RWPE1 (cell line): ENCODE measurements around the gene CNOT8.
A peak's percentile ranks its signal among the peaks of the same experiment; 100 is the strongest.

Experiments
- CTCF ChIA-PET: fragments of 350-600 bp; sonication (Branson Sonifier 250); formaldehyde crosslinking; extraction: SDS; loops from one replicate; lab custom pipeline; 2021; lab: Yijun Ruan, JAX
- POLR2A ChIA-PET: fragments of 400-600 bp; formaldehyde crosslinking; extraction: SDS; loops from one replicate; lab custom pipeline; 2020; ENCODE audit warnings: antibody characterized with exemption; ENCODE audit not compliant: low non-redundant PET; lab: Yijun Ruan, JAX
- DNase-seq: peaks from one replicate; pipeline ENCODE4 v3.0.0; 2012; ENCODE audit warnings: low spot score
- H3K27ac ChIP-seq: fragments of 450-650 bp; 2 replicates; pipeline ENCODE4 v1.5.1; 2017
- CTCF ChIP-seq: fragments of 450-650 bp; conservative IDR thresholded peaks from 2 replicates; pipeline ENCODE4 v1.5.1; 2017; ENCODE audit warnings: low read depth, mild to moderate bottlenecking

CNOT8 gene

GRCh38 chr5:154841273-154841661, 17.2 kb upstream of the CNOT8 start:
- DNase-seq: no peak
- CTCF ChIA-PET: interaction anchor here (0.8 to 1.2 kb wide), 2 partner anchors 8 to 16 kb away, joined by 4 to 6 read pairs; no protein-coding TSS in a partner anchor
- POLR2A ChIA-PET: interaction anchor here (1.2 kb wide), 1 partner anchor 8 kb away, joined by 4 read pairs; no protein-coding TSS in a partner anchor
- no peak for TF ChIP-seq CTCF
- peak overlapping the region; percentile 24; the same call in 1 of the 2 replicates for H3K27ac ChIP-seq

GRCh38 chr5:154842689-154843530, 15.5 kb upstream of the CNOT8 start:
- DNase-seq: no peak
- ChIA-PET CTCF (no interaction called here), POLR2A (interaction anchor here (0.5 kb wide), 1 partner anchor 16 kb away, joined by 3 read pairs; the partner anchor contains the start of gene CNOT8)
- H3K27ac ChIP-seq: no peak overlapping the region
- no peak for TF ChIP-seq CTCF

- TF ChIP-seq CTCF: no peak
- H3K27ac ChIP-seq: no peak overlapping the region
- CTCF ChIA-PET: no interaction called here
- DNase-seq: no peak
- POLR2A ChIA-PET: no interaction called here
Measured at GRCh38 chr5:154844809-154845208, 13.6 kb upstream of the CNOT8 start.

- TF ChIP-seq CTCF: no peak
- 0 out of 2 replicates have a peak overlapping the region, but pooled peaks have one; percentile 4 for H3K27ac ChIP-seq
- no peak for DNase-seq
- ChIA-PET POLR2A (interaction anchor here (0.7 kb wide), 1 partner anchor 8 kb away, joined by 4 read pairs; no protein-coding TSS in a partner anchor), CTCF (interaction anchor here (0.7 to 1.1 kb wide), 3 partner anchors 8 to 139 kb away, joined by 4 to 6 read pairs (median 5); no protein-coding TSS in a partner anchor)
Measured at GRCh38 chr5:154849264-154849785, 9.1 kb upstream of the CNOT8 start.

GRCh38 chr5:154849791-154850201, 8.6 kb upstream of the CNOT8 start:
- TF ChIP-seq CTCF: no peak
- peak overlapping the region; percentile 80 for H3K27ac ChIP-seq
- ChIA-PET POLR2A (interaction anchor here (0.7 kb wide), 1 partner anchor 9 kb away, joined by 4 read pairs; no protein-coding TSS in a partner anchor), CTCF (interaction anchor here (0.9 kb wide), 1 partner anchor 9 kb away, joined by 6 read pairs; no protein-coding TSS in a partner anchor)
- DNase-seq: no peak

- peak within 1 kb of the TSS; percentile 80 for H3K27ac ChIP-seq
- CTCF ChIA-PET: no interaction called here
- POLR2A ChIA-PET: no interaction called here
- TF ChIP-seq CTCF: no peak
- peak; percentile 61 for DNase-seq
Measured at GRCh38 chr5:154850255-154851062, 8.0 kb upstream of the CNOT8 start, which contains the start of gene FAXDC2. TSS of gene FAXDC2 (minus strand) at chr5:154850603. CDS start at chr5:154838178, 12,425 bp downstream.
